GM18511 (cell line): ENCODE data around the gene FBXW12.
A peak's percentile ranks its signal among the peaks of the same experiment; 100 is the strongest.

Experiments
- ATAC-seq: cut with Tn5 transposase; IDR thresholded peaks from one replicate; pipeline ENCODE4 v1.9.1; 2021; ENCODE audit warnings: mild to moderate bottlenecking, moderate library complexity; ENCODE audit not compliant: unreplicated experiment

Gene FBXW12

GRCh38 chr3:48434591-48435222 is 62.7 kb downstream of the FBXW12 start:
- ATAC-seq: no peak

- ATAC-seq: no peak
These were observed 63.2 kb downstream of the FBXW12 start for GRCh38 chr3:48435223-48435595.

- no peak for ATAC-seq
These were observed 63.9 kb downstream of the FBXW12 start for GRCh38 chr3:48435774-48436476.

GRCh38 chr3:48436477-48436787 is 64.4 kb downstream of the FBXW12 start:
- no peak for ATAC-seq

- ATAC-seq: no peak
These were observed 64.8 kb downstream of the FBXW12 start for GRCh38 chr3:48436855-48437254.

- ATAC-seq: no peak
These were observed 65.8 kb downstream of the FBXW12 start for GRCh38 chr3:48437812-48438211.

- ATAC-seq: peak; percentile 97
These were observed 68.0 kb downstream of the FBXW12 start, which contains the start of the genes CCDC51 and TMA7 for GRCh38 chr3:48439820-48440589. TSS of gene CCDC51 (minus strand) at chr3:48440119. CDS start at chr3:48435128, 4,991 bp downstream. TSS of gene TMA7 (plus strand) at chr3:48440257. CDS start at chr3:48440297, 40 bp downstream.

- ATAC-seq: no peak
These were observed 68.6 kb downstream of the FBXW12 start for GRCh38 chr3:48440590-48440958.

- no peak for ATAC-seq
These were observed 69.9 kb downstream of the FBXW12 start for GRCh38 chr3:48441940-48442339.
